HCT116 (cell line): ENCODE results near the gene FXYD2. TPM values are rescaled to one million over a fixed set of nuclear protein-coding genes. Genes with fewer than 3 reads are reported as not detected.

Experiments used
- ATAC-seq: fragments of 200-7000 bp; cut with Tn5 transposase; 2 replicates; pipeline ENCODE4 v1.9.1; 2020; ENCODE audit warnings: mild to moderate bottlenecking, moderate library complexity
- BruUV-seq: library from RNA; stranded (reverse); fragments of 400-500 nt; replicated peaks from 2 replicates; lab custom pipeline; 2021; lab: Mats Ljungman, UMichigan
- CTCF ChIA-PET: fragments of 300-600 bp; sonication (Branson Sonifier 250); formaldehyde crosslinking; loops from one replicate; lab custom pipeline; 2021; ENCODE audit warnings: antibody characterized with exemption; lab: Charles Lee
- POLR2A ChIA-PET: fragments of 300-600, 350-600 bp; sonication (Branson Sonifier 250); formaldehyde crosslinking; loops from one replicate; lab custom pipeline; 2021; ENCODE audit warnings: antibody characterized with exemption; lab: Charles Lee
- RAD21 ChIA-PET, 2 experiments: fragments of 300-600 bp; sonication (Branson Sonifier 250); formaldehyde crosslinking; loops; one replicate each; lab custom pipeline; 2023; ENCODE audit warnings: low total read pairs in 2 of 2; ENCODE audit not compliant: uncharacterized antibody in 2 of 2, unreplicated experiment in 2 of 2, low non-redundant PET in 1 of 2; lab: Charles Lee
- DNase-seq: peaks from one replicate; pipeline ENCODE4 v3.0.0-alpha.2; 2010; ENCODE audit warnings: low read depth, low spot score
- H2AFZ ChIP-seq: fragments of 200-600 bp; shearing (Covaris generic), sonication (generic); 2 replicates; pipeline ENCODE4 v1.6.1; 2017; ENCODE audit warnings: low read depth, mixed run types, mixed read lengths, antibody characterized with exemption, low read length; ENCODE audit not compliant: poor library complexity, severe bottlenecking
- H3K27ac ChIP-seq: 2 replicates; pipeline ENCODE4 v1.5.1; 2012; ENCODE audit warnings: low read depth, low read length
- H3K27me3 ChIP-seq: fragments of 200-600 bp; sonication (generic); 2 replicates; pipeline ENCODE4 v1.6.1; 2016; ENCODE audit warnings: mixed run types, low read length, mixed read lengths; ENCODE audit not compliant: insufficient read depth
- H3K36me3 ChIP-seq, 2 experiments: fragments of 200-500 bp in 1 of 2; fragments of 200-600 bp in 1 of 2; sonication (Bioruptor generic) in 1 of 2; sonication (generic) in 1 of 2; 2 replicates each; pipeline versions ENCODE4 v1.5.1 to v1.6.1; 2014 to 2016; ENCODE audit warnings: low read length in 2 of 2, inconsistent platforms in 1 of 2, mixed read lengths in 1 of 2, mixed run types in 1 of 2; ENCODE audit not compliant: insufficient read depth in 2 of 2, control insufficient read depth in 1 of 2
- H3K4me1 ChIP-seq, 2 experiments: fragments of 200-600 bp in 1 of 2; sonication (generic) in 1 of 2; 2 replicates each; pipeline versions ENCODE4 v1.5.1 to v1.6.1; 2012 to 2017; ENCODE audit warnings: low read length in 2 of 2, inconsistent platforms in 1 of 2, mild to moderate bottlenecking in 1 of 2, mixed read lengths in 1 of 2, mixed run types in 1 of 2, moderate library complexity in 1 of 2; ENCODE audit not compliant: insufficient read depth in 2 of 2, control insufficient read depth in 1 of 2
- H3K4me2 ChIP-seq: fragments of 200-600 bp; sonication (generic); 2 replicates; pipeline ENCODE4 v1.6.1; 2017; ENCODE audit warnings: mixed run types, low read length, mixed read lengths
- H3K4me3 ChIP-seq, 2 experiments: fragments of 200-600 bp in 1 of 2; sonication (generic) in 1 of 2; replicated peaks in 1 of 2; 2 replicates each; pipeline ENCODE4 v1.5.1; 2011 to 2016; ENCODE audit warnings: low read length in 2 of 2, control low read depth in 1 of 2, low read depth in 1 of 2, mild to moderate bottlenecking in 1 of 2, mixed read lengths in 1 of 2, mixed run types in 1 of 2
- H3K79me2 ChIP-seq: fragments of 200-600 bp; sonication (generic); 2 replicates; pipeline ENCODE4 v1.6.1; 2017; ENCODE audit warnings: mild to moderate bottlenecking, mixed run types, low read length, moderate library complexity, mixed read lengths; ENCODE audit not compliant: insufficient read depth
- H3K9ac ChIP-seq: fragments of 200-600 bp; sonication (generic); 2 replicates; pipeline ENCODE4 v1.6.1; 2016; ENCODE audit warnings: low read length, mixed read lengths
- H3K9me2 ChIP-seq: fragments of 200-600 bp; sonication (generic), shearing (Covaris generic); 2 replicates; pipeline ENCODE4 v1.6.1; 2017; ENCODE audit warnings: mixed run types, mild to moderate bottlenecking, moderate library complexity; ENCODE audit not compliant: insufficient read depth
- H3K9me3 ChIP-seq, 2 experiments: fragments of 200-500 bp in 1 of 2; fragments of 200-600 bp in 1 of 2; sonication (Bioruptor generic) in 1 of 2; sonication (generic) in 1 of 2; 2 replicates each; pipeline ENCODE4 v1.6.1; 2014 to 2017; ENCODE audit warnings: low read length in 2 of 2, mixed read lengths in 2 of 2, inconsistent platforms in 1 of 2, low read depth in 1 of 2, mild to moderate bottlenecking in 1 of 2, mixed run types in 1 of 2, moderate library complexity in 1 of 2; ENCODE audit not compliant: control insufficient read depth in 1 of 2, insufficient read depth in 1 of 2
- H4K20me1 ChIP-seq: fragments of 200-600 bp; sonication (generic), shearing (Covaris generic); 2 replicates; pipeline ENCODE4 v1.6.1; 2017; ENCODE audit warnings: mixed run types, mild to moderate bottlenecking, moderate library complexity; ENCODE audit not compliant: insufficient read depth
- CEBPB ChIP-seq: IDR thresholded peaks from 2 replicates; pipeline ENCODE4 v1.6.1; 2012; ENCODE audit warnings: low read depth
- EGR1 ChIP-seq: IDR thresholded peaks from 2 replicates; pipeline ENCODE4 v1.6.1; 2012; ENCODE audit warnings: low read depth
- EZH2 ChIP-seq: fragments of 200-600 bp; sonication (generic); IDR thresholded peaks from 2 replicates; pipeline ENCODE4 v1.6.1; 2017; ENCODE audit warnings: antibody characterized with exemption, mixed run types
- EZH2phosphoT487 ChIP-seq: fragments of 200-600 bp; IDR thresholded peaks from 2 replicates; pipeline ENCODE4 v1.6.1; 2018; ENCODE audit warnings: antibody characterized with exemption, borderline replicate concordance
- FOSL1 ChIP-seq: IDR thresholded peaks from 2 replicates; pipeline ENCODE4 v1.6.1; 2012; ENCODE audit warnings: low read depth
- MAX ChIP-seq: IDR thresholded peaks from 2 replicates; pipeline ENCODE4 v1.6.1; 2012
- POLR2A ChIP-seq: IDR thresholded peaks from 2 replicates; pipeline ENCODE4 v1.7.0; 2011; ENCODE audit warnings: borderline replicate concordance; ENCODE audit not compliant: insufficient read depth, insufficient read length; ENCODE audit errors: extremely low read depth
- POLR2AphosphoS5 ChIP-seq: IDR thresholded peaks from 2 replicates; pipeline ENCODE4 v1.6.1; 2011; ENCODE audit warnings: mild to moderate bottlenecking, low read depth, low read length, moderate library complexity
- RAD21 ChIP-seq: IDR thresholded peaks from 2 replicates; pipeline ENCODE4 v1.6.1; 2012; ENCODE audit warnings: low read depth, mild to moderate bottlenecking
- SIN3A ChIP-seq: IDR thresholded peaks from 2 replicates; pipeline ENCODE4 v1.6.1; 2012; ENCODE audit warnings: low read depth
- SP1 ChIP-seq: IDR thresholded peaks from 2 replicates; pipeline ENCODE4 v1.6.1; 2012; ENCODE audit warnings: low read depth
- TCF7L2 ChIP-seq: IDR thresholded peaks from 2 replicates; pipeline ENCODE4 v1.7.0; 2011; ENCODE audit warnings: borderline replicate concordance, inconsistent platforms; ENCODE audit not compliant: insufficient read depth, insufficient read length; ENCODE audit errors: extremely low read depth
- YY1 ChIP-seq: IDR thresholded peaks from 2 replicates; pipeline ENCODE4 v1.6.1; 2011; ENCODE audit warnings: low read length, low read depth, moderate library complexity, mild to moderate bottlenecking; ENCODE audit not compliant: insufficient replicate concordance; ENCODE audit errors: extremely low read depth
- ZFX ChIP-seq: fragments of 450-650 bp; IDR thresholded peaks from 2 replicates; pipeline ENCODE4 v1.6.1; 2017
- intact Hi-C: fragments of 100-400 bp; cut with micrococcal nuclease; formaldehyde crosslinking; loops from 2 replicates; pipeline ENCODE4 v1.10.0; 2022
- total RNA-seq: library from RNA; stranded (reverse); gene quantifications from one replicate; pipeline ENCODE4 v1.2.1, GENCODE V29; 2021; ENCODE audit not compliant: unreplicated experiment
- TF ChIP-seq, protein P1 (sequence below): IDR thresholded peaks from 2 replicates; pipeline ENCODE4 v1.6.1; 2011; ENCODE audit warnings: mild to moderate bottlenecking, low read length, moderate library complexity; ENCODE audit not compliant: insufficient replicate concordance; ENCODE audit errors: extremely low read depth

The FXYD2 gene
- total RNA-seq, 1 experiment from 2014 or later: 0.52 TPM

GRCh38 chr11:117837070-117837776, 12.7 kb upstream of the FXYD2 start:
- no peak overlapping the region for H3K9ac ChIP-seq
- intact Hi-C loops: no loop called here
- ChIA-PET CTCF (no interaction called here), POLR2A (no interaction called here), RAD21 (no interaction called here)
- ATAC-seq (no peak), DNase-seq (no peak)
- H3K36me3 ChIP-seq: no peaks in the 10 kb centered on the region
- peaks cover 3 to 7% of the 10 kb centered on the region in 2 experiments; a peak in 2 of 4 replicates for H3K4me1 ChIP-seq
- H2AFZ ChIP-seq: no peak overlapping the region
- no peaks in the 10 kb centered on the region for H3K9me3 ChIP-seq
- H3K27me3 ChIP-seq: peaks cover 7% of the 10 kb centered on the region; the same call in 1 of the 2 replicates
- H3K4me2 ChIP-seq: no peak overlapping the region
- no peaks in the 10 kb centered on the region for H3K79me2 ChIP-seq
- TF ChIP-seq EZH2phosphoT487 (no peak), SIN3A (no peak), TCF7L2 (no peak), ZFX (no peak), POLR2AphosphoS5 (no peak), SP1 (no peak), YY1 (no peak)
- H3K4me3 ChIP-seq: no peak overlapping the region
- BruUV-seq: no TSS peak
- no peaks in the 10 kb centered on the region for H4K20me1 ChIP-seq
- H3K27ac ChIP-seq: no peak overlapping the region
- H3K9me2 ChIP-seq: no peaks in the 10 kb centered on the region

GRCh38 chr11:117836077-117836960, 11.8 kb upstream of the FXYD2 start:
- ChIA-PET CTCF (no interaction called here), RAD21 (no interaction called here), POLR2A (no interaction called here)
- no TSS peak for BruUV-seq
- Histone ChIP-seq H3K4me1 (peaks cover 3 to 7% of the 10 kb centered on the region in 2 experiments; a peak in 2 of 4 replicates), H4K20me1 (no peaks in the 10 kb centered on the region), H3K79me2 (no peaks in the 10 kb centered on the region), H3K36me3 (no peaks in the 10 kb centered on the region), H3K4me3 (no peak overlapping the region), H3K9me3 (no peaks in the 10 kb centered on the region), H3K27ac (no peak overlapping the region), H3K9ac (no peak overlapping the region), H3K4me2 (no peak overlapping the region), H3K27me3 (peaks cover 7% of the 10 kb centered on the region; the same call in 1 of the 2 replicates), H2AFZ (no peak overlapping the region), H3K9me2 (no peaks in the 10 kb centered on the region)
- DNase-seq: no peak
- ATAC-seq: no peak
- intact Hi-C loops: no loop called here
- TF ChIP-seq CEBPB (no peak), FOSL1 (no peak), RAD21 (no peak), EGR1 (no peak), MAX (no peak), POLR2A (no peak), EZH2 (no peak), SP1 (no peak), EZH2phosphoT487 (no peak), YY1 (no peak)
- TF ChIP-seq, protein P1, sequence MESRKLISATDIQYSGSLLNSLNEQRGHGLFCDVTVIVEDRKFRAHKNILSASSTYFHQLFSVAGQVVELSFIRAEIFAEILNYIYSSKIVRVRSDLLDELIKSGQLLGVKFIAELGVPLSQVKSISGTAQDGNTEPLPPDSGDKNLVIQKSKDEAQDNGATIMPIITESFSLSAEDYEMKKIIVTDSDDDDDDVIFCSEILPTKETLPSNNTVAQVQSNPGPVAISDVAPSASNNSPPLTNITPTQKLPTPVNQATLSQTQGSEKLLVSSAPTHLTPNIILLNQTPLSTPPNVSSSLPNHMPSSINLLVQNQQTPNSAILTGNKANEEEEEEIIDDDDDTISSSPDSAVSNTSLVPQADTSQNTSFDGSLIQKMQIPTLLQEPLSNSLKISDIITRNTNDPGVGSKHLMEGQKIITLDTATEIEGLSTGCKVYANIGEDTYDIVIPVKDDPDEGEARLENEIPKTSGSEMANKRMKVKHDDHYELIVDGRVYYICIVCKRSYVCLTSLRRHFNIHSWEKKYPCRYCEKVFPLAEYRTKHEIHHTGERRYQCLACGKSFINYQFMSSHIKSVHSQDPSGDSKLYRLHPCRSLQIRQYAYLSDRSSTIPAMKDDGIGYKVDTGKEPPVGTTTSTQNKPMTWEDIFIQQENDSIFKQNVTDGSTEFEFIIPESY: no peak
